AG09319 (cell line): ENCODE data around the gene ZGPAT.
"Not testable (repeated sequence)": the region's sequence is repeated elsewhere in the genome, so short reads cannot be mapped to it uniquely, and the experiment has no call there.

Experiments used
- DNase-seq: peaks from one replicate; pipeline ENCODE4 v3.0.0-alpha.2; 2010; ENCODE audit warnings: low read depth; ENCODE audit errors: extremely low read depth
- CTCF ChIP-seq: IDR thresholded peaks from 2 replicates; pipeline ENCODE4 v1.5.1; 2011; ENCODE audit warnings: low read depth, mild to moderate bottlenecking, inconsistent platforms, low read length, moderate library complexity

Gene ZGPAT

GRCh38 chr20:63662813-63663189 is 45.0 kb upstream of the ZGPAT start:
- TF ChIP-seq CTCF: no peak
- DNase-seq: no peak

DNA sequence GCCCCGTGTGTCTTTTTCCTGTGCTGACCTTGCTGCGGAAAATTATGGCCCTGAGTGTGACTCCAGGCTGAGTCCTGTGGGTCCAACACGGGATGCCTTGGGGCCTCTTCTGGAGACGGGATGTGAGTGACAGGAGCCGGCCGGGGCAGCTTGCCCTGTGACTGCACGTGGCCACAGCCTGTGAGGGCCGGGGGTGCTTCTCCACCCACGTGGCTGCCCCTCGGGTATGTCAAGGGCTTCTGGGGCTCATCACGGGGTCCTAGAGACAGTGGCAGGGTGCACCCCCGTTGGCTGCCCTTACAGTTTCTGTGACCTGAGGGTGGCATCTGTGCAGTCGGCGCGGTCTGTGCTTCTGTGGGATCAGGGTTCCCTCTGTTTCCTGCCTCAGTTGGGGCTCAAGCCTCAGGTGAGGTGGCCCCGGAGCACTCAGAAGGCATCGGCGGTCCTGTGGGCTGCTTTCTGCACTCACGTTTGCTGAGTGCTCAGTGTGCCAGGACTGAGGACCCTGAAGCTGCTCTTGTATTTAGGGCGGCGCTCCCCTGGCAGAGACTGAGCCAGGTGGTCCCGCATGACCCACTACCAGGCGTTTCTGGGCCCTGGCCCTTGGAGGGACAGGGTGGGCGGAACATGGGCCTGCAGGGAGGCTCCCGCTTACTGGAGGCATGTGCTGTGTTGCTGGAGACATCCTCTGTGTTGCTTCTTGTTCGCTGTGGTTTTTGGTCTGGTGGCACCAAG is 44.3 kb upstream of the ZGPAT start:
- DNase-seq: no peak

DNA sequence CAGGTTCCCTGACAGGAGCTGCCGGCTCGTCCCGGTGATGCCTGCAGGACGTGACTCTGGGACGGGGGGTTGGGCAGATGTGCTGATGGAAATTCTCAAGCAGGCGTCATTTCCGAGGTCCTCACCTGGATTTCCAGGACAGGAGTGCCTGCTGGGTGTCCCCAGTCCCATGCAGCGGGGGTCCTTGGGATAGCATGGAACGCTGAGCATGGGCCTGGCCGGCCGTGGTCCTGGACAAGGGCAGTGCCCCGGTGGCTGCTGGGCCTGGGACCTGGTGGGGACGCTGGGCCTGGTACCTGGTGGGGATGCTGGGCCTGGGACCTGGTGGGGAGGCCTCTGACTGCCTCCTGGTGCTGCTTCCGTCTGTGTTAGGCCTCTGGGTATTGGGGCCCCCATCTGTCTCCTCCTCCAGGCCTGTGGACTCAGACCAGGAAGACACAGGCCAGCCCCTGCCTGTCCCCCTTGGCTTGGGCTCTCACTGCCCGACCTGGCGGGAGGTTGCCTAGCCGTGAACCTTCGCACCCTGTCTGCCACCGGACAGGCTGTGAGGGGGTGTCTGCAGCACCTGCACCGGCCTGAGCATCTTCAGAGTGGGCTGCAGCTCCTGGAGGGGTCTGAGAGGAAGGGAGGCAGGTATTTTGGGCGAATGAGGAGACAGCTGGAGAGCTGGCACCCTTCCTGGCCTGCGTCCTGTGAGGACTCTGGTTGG is 43.5 kb upstream of the ZGPAT start:
- DNase-seq: no peak
- TF ChIP-seq CTCF: no peak

More for the DNA sequence above, 44.3 kb upstream of the ZGPAT start:
- TF ChIP-seq CTCF: no peak

GRCh38 chr20:63664861-63665594 is 42.8 kb upstream of the ZGPAT start:
- DNase-seq: no peak
- TF ChIP-seq CTCF: no peak

DNA sequence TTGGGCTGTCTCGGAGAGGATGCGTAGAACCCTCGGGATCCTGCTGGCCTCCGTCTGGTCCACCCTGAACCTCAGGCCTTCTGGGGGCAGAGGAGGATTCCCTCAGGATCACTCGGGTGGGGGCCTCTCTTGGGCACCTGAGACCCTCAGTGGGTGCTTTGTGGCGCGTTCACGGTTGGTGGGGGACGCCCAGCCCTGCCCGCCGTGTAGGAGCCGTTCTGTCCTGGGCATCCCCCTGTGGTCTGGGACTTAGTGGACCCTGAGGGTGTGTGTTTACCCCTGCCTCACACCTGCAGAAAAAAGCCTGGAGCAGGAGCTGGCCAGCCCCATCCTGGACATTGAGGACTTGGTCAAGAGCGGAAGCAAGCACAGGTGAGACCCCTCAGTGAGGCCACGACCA is 42.1 kb upstream of the ZGPAT start:
- no peak for DNase-seq
- no peak for TF ChIP-seq CTCF

DNA sequence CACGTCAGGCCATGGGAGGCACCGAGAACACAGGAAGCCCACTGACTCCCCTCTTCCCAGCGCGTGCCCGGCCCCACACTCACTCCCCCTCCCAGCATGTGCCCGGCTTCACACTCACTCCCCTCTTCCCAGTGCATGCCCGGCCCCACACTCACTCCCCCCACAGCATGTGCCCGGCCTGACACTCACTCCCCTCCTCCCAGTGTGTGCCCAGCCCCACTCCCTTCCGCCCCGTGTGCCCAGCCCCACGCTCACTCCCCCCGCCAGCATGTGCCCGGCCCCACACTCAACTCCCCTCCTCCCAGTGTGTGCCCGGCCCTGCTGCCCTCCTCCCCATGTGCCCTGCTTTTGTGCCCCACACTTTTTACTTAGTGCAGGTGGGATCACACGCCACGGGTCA is 40.0 kb upstream of the ZGPAT start:
- TF ChIP-seq CTCF: no peak
- no peak for DNase-seq

DNA sequence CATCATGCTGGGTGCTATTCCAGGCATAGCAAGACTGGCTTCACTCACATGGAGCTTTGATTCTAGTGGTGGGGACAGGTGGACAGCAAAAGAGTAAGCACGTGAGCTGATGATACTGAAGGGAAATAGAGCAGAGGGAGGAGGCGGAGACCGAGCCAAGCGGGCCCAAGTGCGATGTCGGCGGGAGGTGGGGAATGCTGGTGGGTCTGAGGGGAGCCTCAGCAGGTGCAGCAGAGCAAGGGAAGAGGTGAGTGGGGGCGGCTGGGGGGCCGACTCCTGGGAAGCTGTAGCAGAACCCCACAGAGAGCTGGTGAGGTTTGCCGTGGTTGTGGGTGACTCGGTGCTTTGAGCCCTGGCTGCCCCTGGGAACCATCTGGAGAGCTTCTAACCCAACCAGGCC is 39.5 kb upstream of the ZGPAT start:
- DNase-seq: no peak
- TF ChIP-seq CTCF: no peak

- not testable (repeated sequence) for DNase-seq
Observed at GRCh38 chr20:63671695-63672094, 36.1 kb upstream of the ZGPAT start.
